Astrocyte (in vitro differentiated cells and primary cell): Measurements from ENCODE around the gene SLITRK4. TPM values are rescaled to one million over a fixed set of nuclear protein-coding genes. Genes with fewer than 3 reads are reported as not detected.
A peak's percentile ranks its signal among the peaks of the same experiment; 100 is the strongest.

Experiments used
- DNase-seq: peaks from one replicate; pipeline ENCODE4 v3.0.0-alpha.2; 2010; ENCODE audit warnings: low read depth
- FAIRE-seq: peaks from 2 replicates; lab custom pipeline; 2011; peaks lifted over from hg19 to GRCh38; lab: Jason Lieb, UNC
- H2AFZ ChIP-seq: 2 replicates; pipeline ENCODE4 v1.6.0; 2012; ENCODE audit warnings: low read depth, low read length, inconsistent platforms
- H3K27ac ChIP-seq: 2 replicates; pipeline ENCODE4 v1.5.1; 2011; ENCODE audit warnings: low read depth, low read length, inconsistent platforms
- H3K27me3 ChIP-seq: 2 replicates; pipeline ENCODE4 v1.6.0; 2011; ENCODE audit warnings: low read length, inconsistent platforms; ENCODE audit not compliant: insufficient read depth
- H3K36me3 ChIP-seq: 2 replicates; pipeline ENCODE4 v1.5.1; 2011; ENCODE audit warnings: low read length, inconsistent platforms; ENCODE audit not compliant: insufficient read depth
- H3K4me1 ChIP-seq: 2 replicates; pipeline ENCODE4 v1.5.1; 2011; ENCODE audit warnings: low read length, inconsistent platforms; ENCODE audit not compliant: insufficient read depth
- H3K4me2 ChIP-seq: 2 replicates; pipeline ENCODE4 v1.6.0; 2012; ENCODE audit warnings: low read length, inconsistent platforms
- H3K4me3 ChIP-seq: 2 replicates; pipeline ENCODE4 v1.5.1; 2011; ENCODE audit warnings: low read depth, mild to moderate bottlenecking, low read length, inconsistent platforms; ENCODE audit not compliant: insufficient read depth
- H3K79me2 ChIP-seq: 2 replicates; pipeline ENCODE4 v1.6.0; 2012; ENCODE audit warnings: mild to moderate bottlenecking, low read length, inconsistent platforms; ENCODE audit not compliant: insufficient read depth
- H3K9ac ChIP-seq: 2 replicates; pipeline ENCODE4 v1.6.0; 2012; ENCODE audit warnings: mild to moderate bottlenecking, low read length, inconsistent platforms
- H3K9me3 ChIP-seq: 2 replicates; pipeline ENCODE4 v1.5.1; 2012; ENCODE audit warnings: low read depth, mild to moderate bottlenecking, low read length, inconsistent platforms; ENCODE audit not compliant: insufficient read depth
- H4K20me1 ChIP-seq: 2 replicates; pipeline ENCODE4 v1.6.0; 2012; ENCODE audit warnings: low read length, inconsistent platforms; ENCODE audit not compliant: insufficient read depth
- H3K27ac Mint-ChIP-seq: one replicate; pipeline ENCODE4 v1.8.0; 2021; ENCODE audit warnings: mild to moderate bottlenecking, mixed read lengths; ENCODE audit not compliant: unreplicated experiment
- H3K27me3 Mint-ChIP-seq: one replicate; pipeline ENCODE4 v1.8.0; 2021; ENCODE audit warnings: low read depth, mixed read lengths; ENCODE audit not compliant: unreplicated experiment
- H3K36me3 Mint-ChIP-seq: one replicate; pipeline ENCODE4 v1.8.0; 2021; ENCODE audit warnings: low read depth, mixed read lengths; ENCODE audit not compliant: unreplicated experiment
- H3K4me1 Mint-ChIP-seq: one replicate; pipeline ENCODE4 v1.8.0; 2021; ENCODE audit warnings: low read depth, mixed read lengths; ENCODE audit not compliant: unreplicated experiment
- H3K4me3 Mint-ChIP-seq: one replicate; pipeline ENCODE4 v1.8.0; 2021; ENCODE audit warnings: mild to moderate bottlenecking, moderate library complexity, mixed read lengths; ENCODE audit not compliant: unreplicated experiment
- H3K9me3 Mint-ChIP-seq: one replicate; pipeline ENCODE4 v1.8.0; 2021; ENCODE audit warnings: mild to moderate bottlenecking, mixed read lengths; ENCODE audit not compliant: unreplicated experiment
- CTCF ChIP-seq: IDR thresholded peaks from 2 replicates; pipeline ENCODE4 v1.5.1; 2011; ENCODE audit warnings: low read depth, mild to moderate bottlenecking, inconsistent platforms, low read length, moderate library complexity; ENCODE audit not compliant: insufficient read depth
- EZH2 ChIP-seq: IDR thresholded peaks from 2 replicates; pipeline ENCODE4 v1.6.1; 2012; ENCODE audit warnings: mild to moderate bottlenecking, low read length, inconsistent platforms; ENCODE audit not compliant: insufficient read depth
- total RNA-seq: library from RNA; stranded (reverse); gene quantifications from 2 replicates; pipeline ENCODE4 v1.2.1, GENCODE V29; 2021

Gene SLITRK4
- total RNA-seq, 1 donor from 2014 or later: 2.7 TPM

GRCh38 chrX:143663755-143664154 lies 27.9 kb upstream of the SLITRK4 start:
- FAIRE-seq: no peak
- TF ChIP-seq EZH2: no peak
- TF ChIP-seq CTCF: no peak
- H3K9me3 ChIP-seq: no peaks in the 10 kb centered on the region
- Mint-ChIP-seq H3K27ac (no peak overlapping the region), H3K4me3 (no peak overlapping the region), H3K9me3 (no peaks in the 10 kb centered on the region), H3K27me3 (no peaks in the 10 kb centered on the region), H3K4me1 (no peaks in the 10 kb centered on the region), H3K36me3 (no peaks in the 10 kb centered on the region)
- H2AFZ ChIP-seq: no peak overlapping the region
- no peaks in the 10 kb centered on the region for H3K4me1 ChIP-seq
- H3K4me2 ChIP-seq: no peak overlapping the region
- DNase-seq: no peak
- H3K4me3 ChIP-seq: no peak overlapping the region
- H3K36me3 ChIP-seq: no peaks in the 10 kb centered on the region
- H3K79me2 ChIP-seq: no peaks in the 10 kb centered on the region
- no peak overlapping the region for H3K27ac ChIP-seq
- H3K9ac ChIP-seq: no peak overlapping the region
- H3K27me3 ChIP-seq: no peaks in the 10 kb centered on the region
- H4K20me1 ChIP-seq: no peaks in the 10 kb centered on the region

- no peak overlapping the region for H3K27ac ChIP-seq
- Mint-ChIP-seq H3K27me3 (no peaks in the 10 kb centered on the region), H3K9me3 (no peaks in the 10 kb centered on the region), H3K4me3 (no peak overlapping the region), H3K36me3 (no peaks in the 10 kb centered on the region), H3K4me1 (no peaks in the 10 kb centered on the region), H3K27ac (no peak overlapping the region)
- H3K27me3 ChIP-seq: no peaks in the 10 kb centered on the region
- FAIRE-seq: peak; percentile 13
- no peak overlapping the region for H2AFZ ChIP-seq
- TF ChIP-seq EZH2 (no peak), CTCF (no peak)
- H3K79me2 ChIP-seq: no peaks in the 10 kb centered on the region
- no peaks in the 10 kb centered on the region for H4K20me1 ChIP-seq
- H3K4me3 ChIP-seq: no peak overlapping the region
- H3K4me1 ChIP-seq: no peaks in the 10 kb centered on the region
- H3K4me2 ChIP-seq: no peak overlapping the region
- no peaks in the 10 kb centered on the region for H3K36me3 ChIP-seq
- H3K9me3 ChIP-seq: no peaks in the 10 kb centered on the region
- no peak overlapping the region for H3K9ac ChIP-seq
- no peak for DNase-seq
These were observed 25.4 kb upstream of the SLITRK4 start for GRCh38 chrX:143661286-143661685.

- FAIRE-seq (peak; percentile 68), DNase-seq (no peak)
- H3K4me1 ChIP-seq: no peaks in the 10 kb centered on the region
- Mint-ChIP-seq H3K4me3 (no peak overlapping the region), H3K27ac (no peak overlapping the region), H3K4me1 (no peaks in the 10 kb centered on the region), H3K36me3 (no peaks in the 10 kb centered on the region), H3K27me3 (no peaks in the 10 kb centered on the region), H3K9me3 (no peaks in the 10 kb centered on the region)
- no peak overlapping the region for H2AFZ ChIP-seq
- no peak overlapping the region for H3K27ac ChIP-seq
- no peaks in the 10 kb centered on the region for H3K79me2 ChIP-seq
- no peak overlapping the region for H3K9ac ChIP-seq
- no peaks in the 10 kb centered on the region for H4K20me1 ChIP-seq
- H3K4me3 ChIP-seq: no peak overlapping the region
- no peak overlapping the region for H3K4me2 ChIP-seq
- TF ChIP-seq EZH2 (no peak), CTCF (no peak)
- H3K9me3 ChIP-seq: no peaks in the 10 kb centered on the region
- H3K27me3 ChIP-seq: no peaks in the 10 kb centered on the region
- H3K36me3 ChIP-seq: no peaks in the 10 kb centered on the region
These were observed 12.8 kb upstream of the SLITRK4 start for GRCh38 chrX:143648705-143649104.
